Stomach smooth muscle (tissue), 2 donors: ENCODE data around the gene ABCC10.
A peak's percentile ranks its signal among the peaks of the same experiment; 100 is the strongest.
"Not testable (repeated sequence)": the region's sequence is repeated elsewhere in the genome, so short reads cannot be mapped to it uniquely, and the experiment has no call there.

Experiments used
- H3K27ac ChIP-seq: one replicate; pipeline ENCODE4 v1.7.0; 2013; ENCODE audit warnings: mild to moderate bottlenecking, low read length, inconsistent platforms
- H3K27me3 ChIP-seq, 2 donors: one replicate each; pipeline ENCODE4 v1.7.0; 2013; ENCODE audit warnings: low read length in 2 of 2; ENCODE audit not compliant: insufficient read depth in 2 of 2, control insufficient read depth in 1 of 2
- H3K36me3 ChIP-seq, 2 donors: one replicate each; pipeline ENCODE4 v1.7.0; 2013; ENCODE audit warnings: low read length in 2 of 2; ENCODE audit not compliant: control insufficient read depth in 2 of 2, insufficient read depth in 2 of 2
- H3K4me1 ChIP-seq: one replicate; pipeline ENCODE4 v1.7.0; 2013; ENCODE audit warnings: low read length; ENCODE audit not compliant: control insufficient read depth, insufficient read depth
- H3K4me3 ChIP-seq, 2 donors: one replicate each; pipeline ENCODE4 v1.7.0; 2013; ENCODE audit warnings: low read length in 2 of 2
- H3K9ac ChIP-seq, 2 donors: one replicate each; pipeline ENCODE4 v1.7.0; 2013; ENCODE audit warnings: low read length in 2 of 2, mild to moderate bottlenecking in 1 of 2
- H3K9me3 ChIP-seq, 2 donors: one replicate each; pipeline ENCODE4 v1.7.0; 2013; ENCODE audit warnings: low read length in 2 of 2; ENCODE audit not compliant: control insufficient read depth in 2 of 2
- donor health status: healthy.
- donor health status: Pancreatic carcinoma.

Gene ABCC10

GRCh38 chr6:43496370-43497128, 69.2 kb downstream of the ABCC10 start:
- H3K36me3 ChIP-seq: peaks cover 25 to 43% of the 10 kb centered on the region in 2 donors
- H3K4me1 ChIP-seq: peaks cover 37% of the 10 kb centered on the region
- no peaks in the 10 kb centered on the region for H3K27me3 ChIP-seq
- peak overlapping the region in 1 of 2 donors; percentile 13 for H3K9ac ChIP-seq
- no peak overlapping the region for H3K27ac ChIP-seq
- no peaks in the 10 kb centered on the region for H3K9me3 ChIP-seq
- no peak overlapping the region for H3K4me3 ChIP-seq

DNA sequence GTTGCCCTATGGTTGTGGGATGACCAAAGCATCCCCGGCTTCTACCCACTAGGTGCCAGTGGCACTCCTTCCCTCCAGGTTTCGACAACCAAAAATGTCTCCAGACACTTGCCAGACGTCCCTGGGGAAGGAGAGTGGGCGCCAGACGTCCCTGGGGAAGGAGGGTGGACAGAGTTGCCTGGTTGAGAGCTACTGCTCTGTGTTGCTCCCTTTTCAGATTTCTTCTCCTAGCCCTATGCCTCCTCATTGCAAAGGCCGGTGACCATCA, 69.7 kb downstream of the ABCC10 start:
- Histone ChIP-seq H3K27ac (no peak overlapping the region), H3K36me3 (peaks cover 29 to 47% of the 10 kb centered on the region in 2 donors), H3K4me3 (no peak overlapping the region), H3K27me3 (no peaks in the 10 kb centered on the region), H3K4me1 (peaks cover 33% of the 10 kb centered on the region), H3K9ac (peak overlapping the region in 1 of 2 donors; percentile 13), H3K9me3 (no peaks in the 10 kb centered on the region)

DNA sequence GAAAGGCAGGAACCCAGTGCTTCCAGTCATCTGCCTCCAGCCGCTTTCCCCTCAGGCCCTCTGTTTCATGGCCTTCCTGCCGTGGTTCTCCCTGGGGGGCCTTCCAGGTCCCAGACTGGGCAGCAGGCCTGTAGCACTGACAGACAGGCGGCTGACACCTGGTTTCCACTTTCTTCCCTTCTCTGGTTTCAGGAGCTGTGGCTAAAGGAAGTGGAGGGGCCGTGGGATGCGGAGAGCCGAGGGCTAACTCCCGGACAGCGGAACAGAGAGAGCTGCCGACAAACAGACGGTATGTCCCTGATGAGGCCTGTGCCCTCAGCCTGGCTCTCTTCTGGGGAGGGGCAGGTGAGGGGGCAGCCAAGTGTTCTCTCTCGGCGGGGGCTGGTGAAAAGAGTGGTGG, 70.3 kb downstream of the ABCC10 start:
- H3K9ac ChIP-seq: no peak overlapping the region
- H3K27me3 ChIP-seq: no peaks in the 10 kb centered on the region
- H3K9me3 ChIP-seq: no peaks in the 10 kb centered on the region
- peaks cover 35 to 53% of the 10 kb centered on the region in 2 donors for H3K36me3 ChIP-seq
- no peak overlapping the region for H3K27ac ChIP-seq
- H3K4me3 ChIP-seq: no peak overlapping the region
- peaks cover 26% of the 10 kb centered on the region for H3K4me1 ChIP-seq

- H3K4me3 ChIP-seq, H3K27ac ChIP-seq, H3K9me3 ChIP-seq, H3K27me3 ChIP-seq, H3K9ac ChIP-seq: not testable (repeated sequence)
- peaks cover 23% of the 10 kb centered on the region for H3K4me1 ChIP-seq
- H3K36me3 ChIP-seq: peaks cover 37 to 59% of the 10 kb centered on the region in 2 donors
Observed at GRCh38 chr6:43498291-43498690, 71.0 kb downstream of the ABCC10 start.

GRCh38 chr6:43499028-43499815, 71.9 kb downstream of the ABCC10 start:
- no peak overlapping the region for H3K9ac ChIP-seq
- peaks cover 21% of the 10 kb centered on the region for H3K4me1 ChIP-seq
- H3K27ac ChIP-seq: no peak overlapping the region
- H3K4me3 ChIP-seq: no peak overlapping the region
- no peaks in the 10 kb centered on the region for H3K27me3 ChIP-seq
- H3K36me3 ChIP-seq: peaks cover 43 to 66% of the 10 kb centered on the region in 2 donors
- no peaks in the 10 kb centered on the region for H3K9me3 ChIP-seq
